ENCODE data around the gene GPR153. TPM values are rescaled to one million over a fixed set of nuclear protein-coding genes. Genes with fewer than 3 reads are reported as not detected.
A peak's percentile ranks its signal among the peaks of the same experiment; 100 is the strongest.

Gene GPR153
- total and polyA plus RNA-seq, 2 experiments from 2014 or later = 0.69 to 8.0 TPM

DNA sequence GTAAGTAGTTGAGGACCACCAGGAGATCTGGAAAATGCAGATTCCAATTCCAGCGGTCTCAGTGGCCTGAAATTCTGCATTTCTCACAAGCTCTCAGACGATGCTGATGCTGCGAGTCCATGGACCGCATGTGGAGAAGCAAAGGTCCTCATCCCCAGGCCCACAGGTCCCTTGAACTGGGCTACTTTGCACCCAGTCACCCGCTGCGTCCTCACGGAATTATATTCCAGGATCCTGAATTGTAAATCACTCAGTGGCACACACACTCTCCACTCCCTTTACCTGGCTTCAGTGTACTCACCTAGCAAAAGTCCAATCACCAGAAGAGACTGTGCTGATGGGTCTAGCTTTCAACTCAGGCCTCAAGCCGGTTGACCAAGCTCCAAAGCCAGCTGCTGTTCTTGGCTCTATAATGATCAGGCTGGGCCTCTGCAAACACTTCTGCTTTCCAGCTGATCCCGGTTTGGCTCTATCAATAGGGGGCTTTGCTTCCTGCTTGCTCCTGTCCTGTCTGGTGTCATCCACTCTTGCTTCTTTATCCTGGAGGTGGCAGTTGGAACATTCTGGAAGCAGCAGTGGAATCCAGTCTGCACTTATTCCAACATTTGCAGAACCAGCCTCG is 60.6 kb downstream of the GPR153 start:
- peak overlapping the region; percentile 79 for H3K27ac ChIP-seq
- peak overlapping the region; percentile 82 for H3K4me3 ChIP-seq
- WGBS, 2 experiments (ENCODE audit: low coverage in 1 of 2, low lambda C conversion rate in 2 of 2, missing lambda C conversion rate in 2 of 2) = 61 to 62% methylated on average over 10 of the region's 10 CpGs

DNA sequence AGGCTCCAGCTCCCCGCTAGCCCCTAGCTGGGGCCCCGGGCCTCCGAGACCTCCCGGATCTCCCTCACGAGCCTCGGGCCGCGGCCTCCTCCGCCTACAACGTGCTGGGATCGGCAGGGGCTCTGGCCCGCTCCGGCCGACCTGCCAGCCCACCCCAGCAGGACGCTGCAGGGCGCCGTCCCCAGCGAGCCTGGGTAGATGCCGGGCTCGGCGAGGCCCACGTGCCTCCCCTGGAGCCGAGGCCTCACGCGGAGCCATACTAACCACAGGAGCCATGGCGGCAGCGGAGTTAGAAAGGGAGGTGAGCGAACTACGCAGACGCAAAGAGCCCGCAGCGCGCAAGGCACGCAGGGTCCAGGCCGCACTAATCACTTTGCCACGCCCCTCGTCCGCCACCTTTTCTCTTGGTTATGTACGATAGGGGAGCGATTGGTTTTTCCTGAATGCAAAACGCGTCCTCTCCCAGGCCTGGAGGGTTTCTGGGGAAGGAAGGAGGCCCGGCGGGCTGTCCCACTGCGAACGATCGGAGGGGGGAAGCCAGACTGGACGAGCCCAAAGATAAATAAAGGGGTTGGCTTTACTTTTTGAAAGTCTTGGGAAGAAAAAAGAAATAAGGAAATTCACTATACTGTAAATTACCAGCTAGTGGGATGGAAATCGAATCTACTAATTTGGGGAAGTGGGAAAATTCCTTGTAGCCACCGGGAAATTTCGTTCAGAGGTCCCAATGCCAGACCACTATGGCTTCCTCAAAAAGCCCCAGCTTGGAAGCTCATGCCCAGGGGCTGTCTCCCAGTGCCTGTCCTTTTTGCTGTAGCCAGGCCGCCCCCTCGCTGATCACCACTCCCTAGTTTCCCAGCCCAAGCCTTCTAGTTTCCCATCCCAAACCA is 61.4 kb downstream of the GPR153 start, which contains the start of gene RPL22:
Gene RPL22, minus strand, starts transcription at position 298 of the 890 bp plus-strand sequence. Its CDS starts 22 bp downstream, at position 276.
- H3K79me2 ChIP-seq (ENCODE audit: insufficient read depth) = peaks cover 48% of the 10 kb centered on the region
- peak within 1 kb of the TSS; percentile 82 for H3K4me3 ChIP-seq
- no peaks in the 10 kb centered on the region for H3K9me2 ChIP-seq (ENCODE audit: insufficient read depth)
- peak within 1 kb of the TSS; percentile 97 for H2AFZ ChIP-seq
- no peaks in the 10 kb centered on the region for H3F3A ChIP-seq (ENCODE audit: insufficient read depth)
- H3K9ac ChIP-seq = peak within 1 kb of the TSS; percentile 97
- TF ChIP-seq EZH2 (IDR thresholded peaks at IDR 0.05; ENCODE audit: insufficient read depth, poor library complexity, severe bottlenecking) = no peak
- TF ChIP-seq EZH2phosphoT487 (IDR thresholded peaks at IDR 0.05; ENCODE audit: insufficient read depth, low read depth) = no peak
- 1% methylated on average over 43 to 45 of the region's 53 CpGs for WGBS, 2 experiments (ENCODE audit: low coverage in 1 of 2, low lambda C conversion rate in 2 of 2, missing lambda C conversion rate in 2 of 2)
- no peaks in the 10 kb centered on the region for H3K9me3 ChIP-seq (ENCODE audit: low read depth)
- peak; percentile 100 for DNase-seq
- H3K4me1 ChIP-seq (ENCODE audit: insufficient read depth) = peaks cover 11% of the 10 kb centered on the region
- H3K36me3 ChIP-seq (ENCODE audit: low read depth) = peaks cover 18% of the 10 kb centered on the region
- H3K27ac ChIP-seq = peak within 1 kb of the TSS; percentile 79
- peak within 1 kb of the TSS; percentile 95 for H3K4me2 ChIP-seq (ENCODE audit: unreplicated experiment)
- in situ Hi-C loops (cut with MboI) = no loop called here
- H3K27me3 ChIP-seq (replicated peaks; ENCODE audit: insufficient read depth) = no peaks in the 10 kb centered on the region
- H4K20me1 ChIP-seq (ENCODE audit: insufficient read depth) = 0 out of 2 replicates have a peak, but pooled peaks cover 11% of the 10 kb centered on the region

More for the DNA sequence above, 60.6 kb downstream of the GPR153 start:
- H2AFZ ChIP-seq = peak overlapping the region; percentile 97
- peak overlapping the region; percentile 63 for H3K4me2 ChIP-seq (ENCODE audit: unreplicated experiment)
- peaks cover 15% of the 10 kb centered on the region for H3K36me3 ChIP-seq (ENCODE audit: low read depth)
- H3K79me2 ChIP-seq (ENCODE audit: insufficient read depth) = peaks cover 40% of the 10 kb centered on the region
- no peak for DNase-seq
- TF ChIP-seq EZH2phosphoT487 (IDR thresholded peaks at IDR 0.05; ENCODE audit: insufficient read depth, low read depth) (no peak), EZH2 (IDR thresholded peaks at IDR 0.05; ENCODE audit: insufficient read depth, poor library complexity, severe bottlenecking) (no peak)
- in situ Hi-C loops (cut with MboI) = no loop called here
- H3K27me3 ChIP-seq (replicated peaks; ENCODE audit: insufficient read depth) = no peaks in the 10 kb centered on the region
- 0 out of 2 replicates have a peak, but pooled peaks cover 11% of the 10 kb centered on the region for H4K20me1 ChIP-seq (ENCODE audit: insufficient read depth)
- H3K9me3 ChIP-seq (ENCODE audit: low read depth) = no peaks in the 10 kb centered on the region
- no peaks in the 10 kb centered on the region for H3F3A ChIP-seq (ENCODE audit: insufficient read depth)
- H3K9me2 ChIP-seq (ENCODE audit: insufficient read depth) = no peaks in the 10 kb centered on the region
- H3K9ac ChIP-seq = peak overlapping the region; percentile 97
- H3K4me1 ChIP-seq (ENCODE audit: insufficient read depth) = peaks cover 11% of the 10 kb centered on the region

DNA sequence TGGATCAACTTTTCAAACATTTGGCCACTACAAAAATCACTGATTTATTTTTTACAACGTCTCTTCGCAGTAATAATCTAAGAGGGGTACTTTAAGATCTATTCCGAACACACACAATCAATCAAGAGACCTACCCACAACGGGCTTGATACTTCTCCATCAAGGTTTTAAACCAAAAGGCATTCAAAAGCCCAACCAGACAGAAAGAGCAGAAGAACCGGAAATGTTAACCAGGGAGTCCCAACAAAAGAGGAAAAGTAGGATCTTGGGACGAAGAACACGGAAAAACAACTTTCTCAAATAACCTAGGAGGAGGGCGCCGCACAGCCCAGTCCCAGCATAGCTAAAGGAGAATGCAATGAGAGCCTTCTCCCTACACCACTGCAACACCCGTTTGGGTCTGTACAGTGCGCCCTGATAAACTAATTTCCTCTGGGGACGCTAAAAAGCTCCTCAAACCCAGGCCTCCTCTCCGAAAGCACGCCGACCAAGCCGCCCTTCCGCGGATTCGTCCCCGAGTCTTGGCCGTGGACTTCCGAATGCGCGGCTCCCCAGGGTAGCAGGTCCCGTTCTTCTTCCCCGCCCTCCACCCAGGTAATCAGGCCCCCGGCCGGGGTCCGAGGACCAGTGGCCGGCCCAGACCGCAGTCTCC is 62.1 kb downstream of the GPR153 start:
- Histone ChIP-seq H3F3A (ENCODE audit: insufficient read depth) (no peaks in the 10 kb centered on the region), H3K9ac (peak overlapping the region; percentile 97), H3K79me2 (ENCODE audit: insufficient read depth) (peaks cover 56% of the 10 kb centered on the region), H3K36me3 (ENCODE audit: low read depth) (peaks cover 25% of the 10 kb centered on the region), H3K27me3 (replicated peaks; ENCODE audit: insufficient read depth) (no peaks in the 10 kb centered on the region), H3K27ac (peak overlapping the region; percentile 79), H2AFZ (peak overlapping the region; percentile 57), H3K4me3 (peak overlapping the region; percentile 82), H3K9me3 (ENCODE audit: low read depth) (no peaks in the 10 kb centered on the region), H4K20me1 (ENCODE audit: insufficient read depth) (0 out of 2 replicates have a peak, but pooled peaks cover 11% of the 10 kb centered on the region), H3K9me2 (ENCODE audit: insufficient read depth) (no peaks in the 10 kb centered on the region), H3K4me1 (ENCODE audit: insufficient read depth) (peaks cover 11% of the 10 kb centered on the region), H3K4me2 (ENCODE audit: unreplicated experiment) (peak overlapping the region; percentile 95)
- peak; percentile 64 for DNase-seq
- in situ Hi-C loops (cut with MboI) = no loop called here
- WGBS, 2 experiments (ENCODE audit: low coverage in 1 of 2, low lambda C conversion rate in 2 of 2, missing lambda C conversion rate in 2 of 2) = 1 to 2% methylated on average over 31 of the region's 31 CpGs
- no peak for TF ChIP-seq EZH2 (IDR thresholded peaks at IDR 0.05; ENCODE audit: insufficient read depth, poor library complexity, severe bottlenecking)
- TF ChIP-seq EZH2phosphoT487 (IDR thresholded peaks at IDR 0.05; ENCODE audit: insufficient read depth, low read depth) = no peak

All from GM23248 (cell line).